NCI-H748 (cell line): Measurements from ENCODE around the gene PPA1.
"Not testable (repeated sequence)": the region's sequence is repeated elsewhere in the genome, so short reads cannot be mapped to it uniquely, and the experiment has no call there.

Experiments
- DNase-seq: peaks from one replicate; lab custom pipeline; 2025; ENCODE audit not compliant: unreplicated experiment; lab: John Stamatoyannopoulos, UW

Gene PPA1

DNA sequence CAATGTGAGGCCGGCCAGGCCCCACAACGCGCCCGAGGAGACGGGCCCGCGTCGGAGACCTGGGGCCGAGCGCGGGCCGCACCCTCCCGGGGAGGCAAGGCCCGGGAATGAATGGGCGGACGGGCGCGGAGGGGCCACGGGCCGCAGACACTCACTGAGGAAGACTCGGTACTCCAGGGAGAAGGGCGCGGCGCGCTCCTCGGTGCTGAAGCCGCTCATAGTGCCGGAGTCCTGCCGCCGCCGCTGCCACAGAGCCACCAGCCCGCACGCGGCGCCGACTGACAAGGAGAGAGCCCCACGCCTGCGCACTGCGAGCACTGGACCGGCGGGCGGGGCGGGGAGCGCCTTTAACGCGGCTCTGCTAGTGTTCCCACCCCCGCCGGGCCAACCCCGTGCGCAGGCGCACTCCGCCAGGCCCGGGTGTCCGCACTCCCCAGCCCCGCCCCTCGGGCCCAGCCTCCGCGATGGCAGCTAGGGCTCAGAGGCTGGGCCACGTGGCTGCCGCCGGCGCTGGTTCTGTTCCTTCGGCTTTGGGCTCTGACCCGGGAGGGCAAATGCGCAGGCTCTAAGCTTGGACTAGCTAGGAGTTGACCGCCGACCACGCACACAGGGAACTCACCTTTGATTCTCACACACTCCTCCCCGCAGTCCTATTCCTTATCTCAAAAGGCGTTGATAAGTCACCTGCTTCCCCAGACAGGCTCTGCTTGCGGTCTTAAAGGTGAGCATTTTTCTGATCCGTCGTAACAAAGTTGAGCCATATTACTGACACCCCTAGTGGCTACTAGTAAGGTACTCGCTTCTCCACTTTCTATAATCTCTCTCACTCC lies at the start of gene PPA1:
Gene PPA1 (minus strand): TSS at position 321 of the 830 bp plus-strand sequence. CDS start 102 bp downstream, at position 219.
- peak; percentile 93 for DNase-seq

DNA sequence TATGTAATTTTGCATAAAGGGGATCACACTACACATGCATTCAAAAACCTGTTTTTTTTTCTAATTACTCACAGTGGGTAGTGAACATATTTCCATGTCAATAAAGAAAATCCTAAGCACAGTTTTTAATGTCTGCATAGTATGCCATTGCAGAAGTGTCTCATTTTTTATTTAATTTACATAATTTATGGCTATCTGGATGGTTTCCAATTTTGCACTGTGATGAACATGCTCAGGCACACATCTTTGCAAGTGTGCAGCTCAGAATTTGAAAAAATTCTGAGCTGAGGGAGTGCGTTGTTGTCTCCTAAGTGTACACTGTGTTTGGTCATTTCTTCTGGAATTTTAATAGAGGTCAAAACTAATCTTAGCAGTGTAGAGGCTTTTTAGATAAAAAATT lies 48.4 kb upstream of the PPA1 start:
- no peak for DNase-seq

DNA sequence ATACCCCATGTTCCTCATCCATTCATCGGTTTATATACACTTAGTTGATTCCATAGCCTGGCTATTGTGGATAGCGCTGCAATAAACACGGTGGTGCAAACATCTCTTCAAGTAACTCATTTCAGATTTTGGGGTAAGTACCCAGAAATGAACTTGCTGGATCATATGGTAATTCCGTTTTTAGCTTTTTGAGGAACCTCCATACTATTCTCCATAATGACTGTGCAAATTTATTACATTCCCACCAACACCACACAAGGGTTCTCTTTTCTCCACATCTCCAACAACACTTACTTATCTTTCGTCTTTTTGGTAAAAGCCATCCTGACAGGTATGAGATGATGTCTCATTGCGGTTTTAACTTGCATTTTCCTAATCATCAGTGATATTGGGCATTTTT lies 46.9 kb upstream of the PPA1 start:
- no peak for DNase-seq

DNA sequence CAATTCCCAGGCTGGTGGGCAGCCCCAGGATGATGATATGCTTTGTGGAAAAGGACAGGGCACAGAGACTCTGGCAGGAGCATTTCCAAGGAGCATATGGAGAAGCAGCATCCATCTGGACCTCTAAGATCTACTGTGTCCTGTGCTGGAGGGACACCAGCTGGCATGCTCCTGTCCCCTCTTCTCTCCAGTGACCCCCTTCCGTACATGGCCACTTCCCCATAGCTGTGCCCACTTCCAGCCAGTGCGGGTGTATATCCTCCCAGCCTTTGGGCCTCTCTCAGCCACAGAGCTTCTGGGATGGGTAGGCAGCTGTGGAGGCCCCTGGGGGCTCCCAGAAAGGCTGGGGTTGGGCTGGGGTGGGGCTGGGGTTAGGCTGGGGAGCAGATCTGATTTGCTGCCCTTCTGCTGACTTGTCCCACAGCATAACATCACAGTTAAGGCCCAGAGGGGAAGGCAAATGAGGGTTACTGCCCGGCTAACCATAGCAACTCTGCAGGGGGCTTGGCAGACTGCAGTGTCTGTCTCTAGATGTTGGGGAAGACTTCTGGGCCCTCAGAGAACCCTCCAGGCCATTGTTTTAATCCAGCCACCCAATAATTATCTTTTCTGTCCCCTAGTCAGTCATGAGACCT lies 44.3 kb upstream of the PPA1 start:
- no peak for DNase-seq

DNA sequence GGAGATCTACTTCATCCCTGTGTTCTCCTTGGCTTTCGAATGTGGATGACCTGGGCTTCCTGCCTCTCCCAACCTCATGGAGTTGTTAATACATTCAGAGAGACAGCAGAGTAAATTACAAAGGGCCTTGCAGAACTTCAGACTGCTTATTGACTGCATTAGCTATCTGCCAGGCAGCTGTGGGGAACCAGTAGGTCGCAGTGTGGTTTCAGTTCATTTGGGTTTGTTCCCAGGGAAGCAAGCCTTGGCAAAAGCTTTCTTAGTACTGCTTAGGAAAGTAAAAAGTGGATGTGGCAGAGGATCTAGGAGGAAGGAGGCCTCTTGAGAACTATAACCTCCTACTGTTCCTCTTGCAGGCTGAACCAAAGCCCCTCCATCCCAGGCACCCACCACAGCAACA lies 41.4 kb upstream of the PPA1 start:
- no peak for DNase-seq

DNA sequence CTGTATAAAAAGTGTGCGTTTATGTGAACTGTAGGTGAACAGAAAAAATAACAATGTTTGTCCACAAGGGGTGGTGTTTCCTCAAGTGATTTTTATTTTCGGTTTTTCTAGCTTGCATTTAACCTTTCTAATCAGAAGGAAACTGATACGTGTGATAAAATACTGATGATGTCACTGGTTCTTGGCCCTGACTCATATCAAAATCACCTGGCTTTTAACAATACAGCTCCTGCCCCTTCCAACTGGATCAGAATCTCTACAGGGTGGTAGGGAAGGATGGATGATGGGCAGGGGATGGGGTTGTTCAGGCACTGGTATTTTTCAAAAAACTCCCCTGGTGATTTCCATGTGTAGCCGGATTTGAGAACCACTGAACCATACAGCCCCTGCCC lies 39.7 kb upstream of the PPA1 start:
- no peak for DNase-seq

DNA sequence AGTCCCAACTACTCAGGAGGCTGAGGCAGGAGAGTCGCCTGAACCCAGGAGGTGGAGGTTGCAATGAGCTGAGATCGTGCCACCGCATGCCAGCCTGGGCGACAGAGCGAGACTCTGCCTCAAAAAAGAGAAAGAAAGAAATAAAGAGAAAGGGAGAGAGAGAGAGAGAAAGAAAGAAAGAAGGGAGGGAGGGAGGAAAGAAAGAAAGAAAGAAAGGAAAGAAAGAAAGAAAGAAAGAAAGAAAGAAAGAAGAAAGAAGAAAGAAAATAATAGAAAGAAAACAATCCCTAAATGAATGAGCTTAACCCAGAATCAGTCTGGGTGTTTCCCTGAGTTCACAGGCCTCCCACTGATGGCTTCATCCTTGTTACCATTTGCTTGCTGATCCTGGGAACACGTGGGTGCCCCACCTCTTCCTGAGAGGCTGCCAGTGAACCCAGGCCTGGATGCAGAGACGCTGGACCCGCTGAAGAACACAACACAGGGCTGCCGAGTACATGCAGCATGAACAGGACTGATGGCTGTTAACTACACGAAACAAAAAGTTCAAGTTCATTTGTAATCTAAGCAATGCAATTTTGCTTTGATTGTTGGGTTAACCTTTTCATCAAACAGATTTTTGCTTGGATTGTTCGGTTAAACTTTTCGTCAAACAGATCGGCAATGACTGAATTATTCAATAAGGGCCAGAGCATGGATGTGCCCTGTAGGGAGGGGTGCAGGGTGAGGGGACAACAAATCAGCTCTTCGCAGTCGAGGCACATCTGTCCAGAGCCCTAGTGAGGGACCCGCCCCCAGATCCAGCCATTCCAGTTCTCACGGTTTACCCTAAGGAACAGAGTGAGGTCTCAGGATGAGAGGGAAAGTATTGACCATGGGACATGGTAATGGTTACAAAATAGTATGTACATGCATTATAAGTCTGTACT lies 39.0 kb upstream of the PPA1 start:
- DNase-seq, result no peak

DNA sequence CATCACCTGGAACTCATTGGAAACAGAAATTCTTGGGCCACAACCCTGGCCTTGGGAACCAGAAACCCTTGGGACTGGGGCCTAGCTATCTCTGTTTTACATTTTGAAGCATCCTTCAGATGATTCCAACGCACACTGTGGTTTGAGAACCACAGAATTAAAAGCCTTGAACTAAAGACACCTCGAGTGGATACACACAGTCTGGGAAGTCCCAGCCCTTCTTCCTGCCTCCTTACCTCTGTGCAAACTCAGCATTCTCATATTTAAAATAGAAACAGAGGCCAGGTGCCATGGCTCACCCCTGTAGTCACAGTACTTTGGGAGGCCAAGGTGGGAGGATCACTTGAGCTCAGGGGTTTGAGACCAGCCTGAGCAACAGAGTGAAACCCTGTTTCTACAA lies 37.7 kb upstream of the PPA1 start:
- no peak for DNase-seq

DNA sequence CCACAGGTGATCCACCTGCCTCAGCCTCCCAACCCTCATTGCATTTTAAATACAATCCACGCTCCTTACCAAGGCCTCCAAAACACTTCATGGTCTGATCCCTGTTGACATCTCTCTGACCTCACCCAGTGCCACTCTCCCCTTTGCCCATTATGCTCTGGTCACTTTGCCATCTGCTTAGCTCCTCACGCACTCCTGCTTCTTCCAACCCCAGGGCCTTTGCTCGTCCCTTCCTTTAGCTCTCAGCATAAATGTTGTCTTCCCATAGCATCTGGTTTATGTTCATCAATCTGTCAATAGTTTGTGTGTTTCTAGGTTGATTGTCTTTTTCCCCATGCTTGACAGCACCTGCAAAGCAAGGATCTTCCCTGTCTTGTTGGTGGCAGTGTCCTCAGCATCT lies 36.5 kb upstream of the PPA1 start:
- no peak for DNase-seq

DNA sequence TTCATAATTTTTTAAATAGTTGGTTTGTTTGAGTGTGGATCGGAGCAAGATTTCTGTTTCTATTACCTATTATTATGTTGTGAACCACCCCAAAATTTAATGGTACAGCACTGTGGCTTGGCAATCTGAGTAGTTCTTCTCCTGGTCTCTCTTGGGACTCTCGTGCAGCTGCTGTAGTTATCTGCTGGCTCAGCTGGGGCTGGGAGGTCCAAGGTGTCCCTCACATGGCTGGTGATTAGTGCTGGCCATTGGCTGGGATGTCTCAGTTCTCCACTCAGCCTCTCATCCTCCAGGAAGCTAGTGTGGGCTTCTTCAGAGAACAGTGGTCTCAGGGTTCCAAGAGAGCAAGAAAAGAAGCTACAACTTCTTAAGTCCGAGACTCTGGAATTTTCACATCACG lies 35.1 kb upstream of the PPA1 start:
- DNase-seq, result no peak

DNA sequence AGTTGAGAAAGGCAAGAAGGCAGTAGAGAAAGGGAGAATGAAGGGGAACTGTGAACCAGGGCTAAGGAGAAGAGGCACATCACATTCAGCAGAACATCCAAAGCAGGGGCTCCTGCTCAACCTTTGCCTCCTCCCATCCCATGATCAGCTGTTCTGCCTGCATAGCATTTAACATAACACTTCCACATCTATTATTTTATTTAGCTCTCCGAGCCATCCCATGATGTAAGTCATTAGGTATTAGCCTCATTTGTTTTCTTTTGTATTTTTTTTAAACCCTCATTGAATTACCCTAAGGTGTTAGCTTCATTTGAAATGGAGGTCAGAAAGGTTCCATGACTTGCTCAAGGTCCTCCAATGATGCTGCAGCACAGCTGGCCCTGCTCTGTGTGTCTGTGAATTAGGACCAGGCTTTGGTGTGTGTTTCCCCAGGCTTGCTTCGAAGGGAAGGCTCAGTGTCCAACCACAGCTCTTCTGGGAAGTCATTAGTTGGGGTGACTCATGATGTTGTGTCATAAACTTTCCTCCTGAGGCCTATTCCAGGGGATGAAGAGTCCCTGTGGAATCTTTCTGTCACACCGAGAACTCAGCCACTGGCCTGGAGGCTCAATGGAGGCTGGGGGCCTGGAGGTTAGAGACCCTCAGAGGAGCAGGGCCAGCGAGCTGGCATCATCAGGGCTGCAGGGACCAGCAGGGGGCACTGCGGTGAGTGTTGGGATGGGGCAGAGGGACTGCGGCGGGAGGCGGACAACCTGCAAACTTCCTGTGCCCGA lies 34.1 kb upstream of the PPA1 start:
- DNase-seq, result no peak

DNA sequence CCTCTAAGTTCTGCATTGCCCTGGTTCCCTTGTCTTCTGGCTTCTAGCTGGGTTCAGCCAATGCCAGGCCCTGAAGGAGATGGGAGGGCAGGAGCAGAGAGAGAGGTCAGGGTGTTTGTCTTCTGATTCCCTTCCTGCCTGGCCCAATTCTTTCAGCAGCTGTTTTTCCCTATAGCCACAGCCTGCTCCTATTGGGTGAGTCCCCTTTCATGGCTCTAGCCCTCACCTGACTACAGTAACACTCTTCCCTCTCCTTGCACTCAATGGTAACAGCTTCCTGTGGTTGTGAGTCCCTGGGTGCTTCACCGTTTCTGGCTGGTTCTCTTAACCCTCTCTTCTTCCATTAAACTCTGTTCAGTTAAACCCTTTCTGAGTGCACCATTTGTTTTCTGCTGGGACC lies 33.5 kb upstream of the PPA1 start:
- no peak for DNase-seq

DNA sequence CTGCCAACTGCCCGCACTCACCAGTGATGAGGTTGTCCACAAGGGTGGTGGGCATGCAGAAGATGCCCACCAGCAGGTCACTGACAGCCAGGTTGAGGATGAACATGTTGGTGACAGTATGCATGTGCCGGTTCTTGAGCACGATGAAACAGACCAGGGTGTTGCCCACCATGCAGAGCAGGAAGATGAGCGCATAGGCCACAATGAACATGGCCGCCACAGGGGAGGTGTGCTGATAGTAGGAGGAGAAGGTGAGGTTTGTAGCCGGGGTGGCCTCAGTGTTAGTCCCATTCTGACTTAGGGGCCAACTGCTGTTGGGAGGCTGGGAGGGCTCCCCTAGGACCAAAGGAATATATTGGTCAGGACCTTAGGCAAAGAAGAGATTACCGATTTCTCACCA lies 32.8 kb upstream of the PPA1 start:
- DNase-seq, result no peak

DNA sequence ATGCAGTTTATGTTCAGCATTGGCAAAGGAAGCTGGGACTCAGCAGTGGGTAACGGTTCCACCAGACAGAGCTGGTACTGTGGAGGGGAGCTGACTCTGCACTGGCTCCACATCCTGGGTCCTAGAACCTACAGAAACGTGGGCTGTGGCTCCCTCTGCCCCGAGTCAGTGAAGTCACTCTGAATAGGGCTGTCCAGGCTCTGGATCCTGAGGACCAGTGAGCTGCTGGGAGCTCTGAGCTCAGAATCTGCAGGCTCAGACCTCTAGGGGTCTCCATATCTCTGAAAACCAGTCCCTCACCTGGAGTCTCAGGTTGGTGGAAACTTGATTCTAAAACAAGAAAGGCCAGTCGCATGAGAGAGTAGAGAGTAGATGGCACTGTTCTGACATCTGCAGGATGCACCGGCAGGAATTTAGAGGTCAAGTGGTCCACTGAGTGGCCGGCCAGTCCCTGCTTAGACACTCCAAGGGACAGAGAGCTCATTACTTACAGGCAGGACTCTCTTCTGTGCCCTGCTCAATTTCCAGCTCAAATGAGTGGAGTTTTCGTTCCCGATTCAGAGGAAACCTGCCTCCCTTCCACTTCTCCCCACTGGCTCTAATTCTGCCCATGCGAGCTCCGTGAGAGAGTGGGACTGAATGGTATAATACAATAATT lies 31.9 kb upstream of the PPA1 start:
- peak; percentile 50 for DNase-seq

DNA sequence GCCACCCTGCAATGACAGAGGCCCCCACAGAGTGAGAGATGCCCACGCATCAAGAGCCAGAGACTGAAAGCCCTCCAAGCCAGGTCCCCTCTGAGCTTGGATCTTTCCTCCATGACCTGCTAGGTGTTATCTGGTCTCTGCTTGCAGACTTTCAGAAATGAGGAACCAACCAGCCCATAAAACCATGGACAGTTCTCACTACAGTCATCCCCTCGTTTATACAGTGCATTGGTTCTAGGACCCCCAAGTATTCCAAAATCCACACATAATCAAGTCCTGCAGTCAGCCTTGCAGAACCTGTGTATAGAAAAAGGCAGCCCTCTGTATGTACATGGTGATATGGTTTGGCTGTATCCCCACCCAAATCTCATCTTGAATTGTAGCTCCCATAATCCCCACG lies 27.5 kb upstream of the PPA1 start:
- no peak for DNase-seq

DNA sequence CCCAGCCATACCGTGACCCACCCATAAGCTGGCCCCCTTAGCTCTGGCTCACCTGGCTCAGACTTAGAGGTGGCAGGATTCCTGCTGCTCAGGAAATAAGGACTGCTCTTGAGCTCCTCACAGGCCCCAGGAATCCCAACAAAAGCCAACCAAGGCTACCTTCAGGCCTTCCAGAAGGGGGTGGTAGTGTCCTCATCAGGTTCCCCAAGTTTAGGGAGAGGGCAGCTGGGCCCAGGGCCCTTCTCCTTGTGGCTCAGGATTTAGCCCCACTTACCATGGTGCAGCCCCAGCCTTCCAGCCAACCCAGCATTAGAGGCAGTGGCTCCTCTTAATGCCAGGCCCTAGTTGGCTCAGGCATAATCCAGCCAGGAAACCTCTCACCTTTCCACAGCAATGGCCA lies 27.0 kb upstream of the PPA1 start:
- no peak for DNase-seq

DNA sequence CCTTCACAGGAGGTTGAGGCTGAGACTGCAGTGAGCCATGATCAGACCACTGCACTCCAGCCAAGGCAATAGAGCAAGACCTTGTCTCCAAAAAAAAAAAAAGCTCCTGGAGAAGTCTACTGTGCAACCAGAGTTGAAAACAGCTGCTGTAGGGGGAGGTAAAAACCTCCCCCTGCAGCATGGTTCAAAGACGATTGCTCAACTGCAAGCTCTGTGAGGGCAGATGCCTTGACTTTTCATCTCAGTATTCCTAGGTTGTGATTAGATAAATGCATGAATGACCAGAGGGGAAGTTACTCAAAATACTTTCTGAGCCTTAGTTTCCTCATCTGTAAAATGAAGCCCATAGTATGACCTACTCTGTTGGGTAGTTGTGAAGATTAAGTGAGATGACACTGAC lies 25.0 kb upstream of the PPA1 start:
- DNase-seq, result no peak

DNA sequence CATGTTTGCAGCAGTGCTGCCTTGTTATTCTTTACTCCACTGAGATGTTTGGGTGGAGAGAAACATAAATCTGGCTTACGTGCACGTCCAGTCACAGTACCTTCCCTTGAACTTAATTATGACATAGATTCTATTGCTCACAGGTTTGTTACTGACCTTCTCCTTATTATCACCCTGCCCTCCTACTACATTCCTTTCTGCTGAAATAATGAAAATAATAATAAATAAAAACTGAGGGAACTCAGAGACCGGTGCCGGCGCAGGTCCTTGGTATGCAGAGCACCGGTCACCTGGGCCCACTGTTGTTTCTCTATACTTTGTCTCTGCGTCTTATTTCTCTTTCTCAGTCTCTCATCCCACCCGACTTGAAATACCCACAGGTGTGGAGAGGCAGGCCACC lies 24.6 kb upstream of the PPA1 start:
- DNase-seq, result not testable (repeated sequence)

DNA sequence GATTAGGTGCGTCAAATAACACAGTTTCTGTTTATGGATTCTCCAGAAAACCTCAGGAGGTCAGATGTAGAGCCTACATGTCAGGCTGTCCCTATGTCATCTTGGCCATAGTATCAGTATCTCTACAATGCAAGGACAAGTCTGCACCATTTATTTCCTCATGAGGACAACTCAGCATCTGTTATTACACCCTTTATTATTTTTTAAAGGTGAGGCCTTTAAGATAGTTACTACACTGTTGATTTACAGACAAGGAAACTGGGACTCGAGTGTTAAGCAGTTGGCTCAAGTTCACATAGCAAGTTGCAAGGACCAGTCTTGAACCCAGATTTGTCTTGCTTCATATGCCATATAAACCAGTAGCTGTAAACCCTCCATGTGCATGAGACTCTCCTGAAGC lies 23.2 kb upstream of the PPA1 start:
- no peak for DNase-seq
